ENCODE measurements around the gene RBM12.

DNA sequence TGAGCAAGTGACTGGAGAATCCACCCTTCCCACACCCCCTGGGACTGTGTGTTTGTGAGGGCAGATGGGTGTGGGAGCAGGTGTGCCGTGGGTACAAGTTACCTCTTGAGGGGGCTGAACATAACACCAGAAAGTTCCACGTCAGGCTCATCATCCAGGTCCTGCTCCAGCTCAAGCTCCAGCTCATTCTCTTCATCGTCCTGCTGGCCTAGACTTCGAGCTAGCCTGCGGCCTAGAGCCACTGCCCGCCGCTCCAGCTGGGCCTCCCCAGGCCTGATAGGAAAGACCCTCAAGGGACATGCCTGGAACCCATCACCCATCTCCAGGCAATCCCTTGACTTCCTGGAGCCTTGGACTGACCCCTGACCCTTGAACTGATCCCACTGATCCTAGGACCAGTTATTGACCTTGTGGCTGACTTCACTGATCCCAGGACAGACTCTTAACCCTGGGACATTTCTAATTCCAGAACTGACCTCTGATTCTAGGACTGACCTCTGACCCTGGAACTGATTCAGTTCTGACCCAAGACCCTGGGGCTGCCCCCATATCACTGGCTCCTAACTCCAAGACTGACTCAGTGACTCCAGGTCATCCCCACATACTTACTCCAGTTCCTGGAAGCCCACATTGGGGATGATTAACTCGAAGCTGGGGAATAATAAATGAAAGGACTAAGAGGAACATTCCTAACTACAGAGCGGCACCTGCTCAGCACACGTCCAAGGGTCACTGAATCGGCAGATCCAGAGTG lies 60.8 kb downstream of the RBM12 start:
- TF ChIP-seq, protein P1, sequence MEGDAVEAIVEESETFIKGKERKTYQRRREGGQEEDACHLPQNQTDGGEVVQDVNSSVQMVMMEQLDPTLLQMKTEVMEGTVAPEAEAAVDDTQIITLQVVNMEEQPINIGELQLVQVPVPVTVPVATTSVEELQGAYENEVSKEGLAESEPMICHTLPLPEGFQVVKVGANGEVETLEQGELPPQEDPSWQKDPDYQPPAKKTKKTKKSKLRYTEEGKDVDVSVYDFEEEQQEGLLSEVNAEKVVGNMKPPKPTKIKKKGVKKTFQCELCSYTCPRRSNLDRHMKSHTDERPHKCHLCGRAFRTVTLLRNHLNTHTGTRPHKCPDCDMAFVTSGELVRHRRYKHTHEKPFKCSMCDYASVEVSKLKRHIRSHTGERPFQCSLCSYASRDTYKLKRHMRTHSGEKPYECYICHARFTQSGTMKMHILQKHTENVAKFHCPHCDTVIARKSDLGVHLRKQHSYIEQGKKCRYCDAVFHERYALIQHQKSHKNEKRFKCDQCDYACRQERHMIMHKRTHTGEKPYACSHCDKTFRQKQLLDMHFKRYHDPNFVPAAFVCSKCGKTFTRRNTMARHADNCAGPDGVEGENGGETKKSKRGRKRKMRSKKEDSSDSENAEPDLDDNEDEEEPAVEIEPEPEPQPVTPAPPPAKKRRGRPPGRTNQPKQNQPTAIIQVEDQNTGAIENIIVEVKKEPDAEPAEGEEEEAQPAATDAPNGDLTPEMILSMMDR (IDR thresholded peaks at IDR 0.05; ENCODE audit: poor library complexity, severe bottlenecking): no peak
- no peak for TF ChIP-seq EZH2 (IDR thresholded peaks at IDR 0.05; ENCODE audit: borderline replicate concordance, insufficient read depth, low read length, poor library complexity, severe bottlenecking)

Measured in neural cell (in vitro differentiated cells).